Measurements from ENCODE around the gene NPC2. TPM values are rescaled to one million over a fixed set of nuclear protein-coding genes. Genes with fewer than 3 reads are reported as not detected.

Gene NPC2
- total RNA-seq, 6 experiments from 2014 or later, result 49.4 to 203 (median 98.0) TPM

GRCh38 chr14:74531467-74531866, 38.4 kb upstream of the NPC2 start:
- no peak overlapping the region for H3K27ac ChIP-seq
- no peak overlapping the region for H3K4me3 ChIP-seq
- 20% methylated on average over 2 of the region's 5 CpGs for WGBS (ENCODE audit: insufficient coverage, low coverage, low lambda C conversion rate, missing lambda C conversion rate)
- no peak for TF ChIP-seq POLR2A (IDR thresholded peaks at IDR 0.05)
- peak in 1 of 4 donors; percentile 7 for TF ChIP-seq CTCF (IDR thresholded peaks at IDR 0.05)
- intact Hi-C loops (cut with DNase I), result no loop called here
- no peaks in the 10 kb centered on the region for H3K9me3 ChIP-seq
- H3K36me3 ChIP-seq, result no peaks in the 10 kb centered on the region
- no peaks in the 10 kb centered on the region for H3K27me3 ChIP-seq
- no peaks in the 10 kb centered on the region for H3K4me1 ChIP-seq
- ATAC-seq (peak in 3 of 4 donors; percentile 29 to 65 (median 30)), DNase-seq (no peak)

DNA sequence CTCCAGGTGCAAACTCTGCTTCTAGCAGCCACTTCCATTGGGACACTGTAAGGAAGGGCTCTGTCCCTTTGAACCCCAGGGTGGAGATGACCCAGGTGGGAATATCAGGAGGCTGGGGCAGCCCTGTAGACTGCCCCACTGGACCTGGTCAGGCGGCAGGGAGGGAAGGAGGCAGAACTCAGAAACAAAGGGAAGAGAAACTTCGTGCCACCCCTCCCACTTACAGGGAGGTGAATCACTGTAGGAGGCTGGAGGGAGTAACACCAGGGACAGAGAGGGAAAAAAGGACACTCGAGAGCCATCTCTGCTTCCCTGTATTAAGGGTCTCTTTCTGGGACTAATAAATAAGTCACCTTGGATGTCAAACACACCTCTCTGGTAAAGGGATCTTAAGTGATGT, 37.9 kb upstream of the NPC2 start:
- Histone ChIP-seq H3K9me3 (no peaks in the 10 kb centered on the region), H3K4me3 (no peak overlapping the region), H3K36me3 (no peaks in the 10 kb centered on the region), H3K27ac (no peak overlapping the region), H3K27me3 (no peaks in the 10 kb centered on the region), H3K4me1 (no peaks in the 10 kb centered on the region)
- no peak for DNase-seq
- WGBS (ENCODE audit: insufficient coverage, low coverage, low lambda C conversion rate, missing lambda C conversion rate), result 55% methylated on average over 3 of the region's 3 CpGs
- ATAC-seq, result no peak
- TF ChIP-seq CTCF (IDR thresholded peaks at IDR 0.05) (no peak), POLR2A (IDR thresholded peaks at IDR 0.05) (no peak)
- intact Hi-C loops (cut with DNase I), result no loop called here

GRCh38 chr14:74528886-74529285, 35.8 kb upstream of the NPC2 start:
- H3K27ac ChIP-seq, result no peak overlapping the region
- intact Hi-C loops (cut with DNase I), result no loop called here
- DNase-seq, result no peak
- no peaks in the 10 kb centered on the region for H3K27me3 ChIP-seq
- H3K4me1 ChIP-seq, result no peaks in the 10 kb centered on the region
- ATAC-seq, result no peak
- no peaks in the 10 kb centered on the region for H3K9me3 ChIP-seq
- WGBS (ENCODE audit: insufficient coverage, low coverage, low lambda C conversion rate, missing lambda C conversion rate), result 80% methylated on average over 1 of the region's 10 CpGs
- H3K36me3 ChIP-seq, result no peaks in the 10 kb centered on the region
- TF ChIP-seq CTCF (IDR thresholded peaks at IDR 0.05) (no peak), POLR2A (IDR thresholded peaks at IDR 0.05) (no peak)
- H3K4me3 ChIP-seq, result no peak overlapping the region

- Histone ChIP-seq H3K27ac (no peak overlapping the region), H3K36me3 (no peaks in the 10 kb centered on the region), H3K27me3 (no peaks in the 10 kb centered on the region), H3K9me3 (no peaks in the 10 kb centered on the region), H3K4me3 (no peak overlapping the region), H3K4me1 (no peaks in the 10 kb centered on the region)
- DNase-seq (no peak), ATAC-seq (no peak)
- 80% methylated on average over 2 of the region's 14 CpGs for WGBS (ENCODE audit: insufficient coverage, low coverage, low lambda C conversion rate, missing lambda C conversion rate)
- TF ChIP-seq POLR2A (IDR thresholded peaks at IDR 0.05) (no peak), CTCF (IDR thresholded peaks at IDR 0.05) (no peak)
- intact Hi-C loops (cut with DNase I), result no loop called here
Measured at GRCh38 chr14:74528406-74528805, 35.3 kb upstream of the NPC2 start.

DNA sequence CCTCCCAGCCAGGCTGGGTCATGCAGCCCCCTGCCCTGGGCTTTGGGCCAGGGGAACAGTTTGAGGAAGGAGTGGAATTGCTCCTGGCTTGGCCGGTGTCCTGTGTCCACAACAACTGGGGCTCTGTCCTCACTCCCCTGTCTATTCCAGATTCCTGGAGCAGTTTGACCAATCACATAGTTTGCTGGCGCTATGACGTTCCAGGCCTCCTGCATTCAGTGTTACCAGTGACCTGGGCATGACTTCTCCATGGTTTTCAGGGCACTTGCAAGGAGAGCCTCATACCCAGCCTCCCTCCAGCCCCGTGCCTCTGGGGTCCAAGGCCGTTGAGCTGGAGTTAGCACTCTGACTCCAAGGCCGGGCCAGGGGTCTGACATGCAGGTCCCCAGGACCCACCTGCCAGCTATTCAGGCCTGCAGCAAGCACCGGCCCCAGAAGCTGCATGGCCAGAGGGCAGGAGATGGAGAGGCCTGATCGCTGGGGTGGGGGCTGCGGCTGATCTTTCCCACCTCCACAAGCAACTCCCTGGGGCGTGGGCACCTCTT, 34.7 kb upstream of the NPC2 start:
- intact Hi-C loops (cut with DNase I), result no loop called here
- H3K9me3 ChIP-seq, result no peaks in the 10 kb centered on the region
- no peaks in the 10 kb centered on the region for H3K36me3 ChIP-seq
- DNase-seq, result no peak
- H3K27me3 ChIP-seq, result no peaks in the 10 kb centered on the region
- no peak for ATAC-seq
- WGBS (ENCODE audit: insufficient coverage, low coverage, low lambda C conversion rate, missing lambda C conversion rate), result no CpG with 5 or more reads among the region's 10 CpGs
- no peaks in the 10 kb centered on the region for H3K4me1 ChIP-seq
- TF ChIP-seq POLR2A (IDR thresholded peaks at IDR 0.05) (no peak), CTCF (IDR thresholded peaks at IDR 0.05) (no peak)
- H3K27ac ChIP-seq, result no peak overlapping the region
- no peak overlapping the region for H3K4me3 ChIP-seq
